Measurements from ENCODE around the gene RCC2.

The RCC2 gene

GRCh38 chr1:17420391-17420918 lies 19.0 kb downstream of the RCC2 start (continued):
- TF ChIP-seq PRDM2 (tag by site-specific recombination; IDR thresholded peaks at IDR 0.05; ENCODE audit: borderline replicate concordance) (no peak), ZSCAN4 (tag by site-specific recombination; IDR thresholded peaks at IDR 0.05) (no peak), ZNF214 (tag by site-specific recombination; IDR thresholded peaks at IDR 0.05; ENCODE audit: borderline replicate concordance) (no peak), ZNF692 (tag by site-specific recombination; IDR thresholded peaks at IDR 0.05) (no peak), ZSCAN23 (tag by site-specific recombination; IDR thresholded peaks at IDR 0.05) (no peak)

GRCh38 chr1:17419626-17420328 lies 19.7 kb downstream of the RCC2 start:
- POLR2A ChIA-PET: no interaction called here
- Histone ChIP-seq H3K4me3 (ENCODE audit: low read depth, low read length) (no peak overlapping the region), H3K27ac (ENCODE audit: extremely low read depth, low read depth, low read length) (no peak overlapping the region), H3K9me3 (ENCODE audit: control insufficient read depth, insufficient read depth, low read depth, low read length) (no peaks in the 10 kb centered on the region), H3K36me3 (ENCODE audit: control insufficient read depth in 2 of 2, insufficient read depth in 1 of 2, low read length in 2 of 2) (peaks cover 51 to 100% of the 10 kb centered on the region in 2 experiments), H3K4me1 (ENCODE audit: control insufficient read depth, insufficient read depth, low read length) (no peaks in the 10 kb centered on the region)
- CTCF ChIA-PET: interaction anchor here (0.6 to 1.5 kb wide), 7 partner anchors 9 to 1532 kb away, joined by 3 to 4 read pairs (median 3); partner anchors contain the start of gene RCC2
- TF ChIP-seq IKZF3 (tag by site-specific recombination; IDR thresholded peaks at IDR 0.05) (peak; percentile 73), ZBTB6 (tag by site-specific recombination; IDR thresholded peaks at IDR 0.05) (no peak), ZBTB49 (tag by site-specific recombination; IDR thresholded peaks at IDR 0.05; ENCODE audit: low read depth) (no peak), ZNF114 (tag by site-specific recombination; IDR thresholded peaks at IDR 0.05) (no peak), REST (tag by site-specific recombination; IDR thresholded peaks at IDR 0.05) (no peak), ZNF2 (tag by site-specific recombination; IDR thresholded peaks at IDR 0.05) (no peak), KLF10 (tag by site-specific recombination; IDR thresholded peaks at IDR 0.05) (no peak), ZNF248 (tag by site-specific recombination; IDR thresholded peaks at IDR 0.05) (no peak), ZNF585B (tag by site-specific recombination; IDR thresholded peaks at IDR 0.05) (no peak), ZNF658 (tag by site-specific recombination; IDR thresholded peaks at IDR 0.05) (no peak), ZXDB (tag by site-specific recombination; IDR thresholded peaks at IDR 0.05) (no peak), BCL11A (tag by site-specific recombination; IDR thresholded peaks at IDR 0.05; ENCODE audit: low read depth) (no peak), ZNF302 (tag by site-specific recombination; IDR thresholded peaks at IDR 0.05; ENCODE audit: low read depth) (no peak), ZNF548 (tag by site-specific recombination; IDR thresholded peaks at IDR 0.05) (no peak), ZNF629 (tag by site-specific recombination; IDR thresholded peaks at IDR 0.05) (no peak)

All from HEK293 (cell line).